ENCODE results near the gene OTOG.

OTOG gene

GRCh38 chr11:17528906-17529843 lies 17.9 kb upstream of the OTOG start:
- Histone ChIP-seq H3K27ac (replicated peaks) (no peak overlapping the region), H3K4me3 (replicated peaks; ENCODE audit: insufficient read depth, low read length) (no peak overlapping the region), H3K27me3 (ENCODE audit: insufficient read depth, poor library complexity, severe bottlenecking) (peaks cover 4% of the 10 kb centered on the region)
- no peak for DNase-seq (ENCODE audit: low read depth in 1 of 2, low spot score in 1 of 2)
- TF ChIP-seq POLR2AphosphoS5 (IDR thresholded peaks at IDR 0.05; ENCODE audit: low read depth) (no peak), GABPA (IDR thresholded peaks at IDR 0.05; ENCODE audit: low read depth) (no peak), REST (IDR thresholded peaks at IDR 0.05; ENCODE audit: insufficient replicate concordance, low read depth) (no peak), CTCF (IDR thresholded peaks at IDR 0.05; ENCODE audit: insufficient read depth, low read length) (no peak), SPI1 (IDR thresholded peaks at IDR 0.05; ENCODE audit: borderline replicate concordance, low read depth) (no peak)

GRCh38 chr11:17529844-17530185 lies 17.2 kb upstream of the OTOG start:
- DNase-seq (ENCODE audit: low read depth in 1 of 2, low spot score in 1 of 2), result no peak
- Histone ChIP-seq H3K27me3 (ENCODE audit: insufficient read depth, poor library complexity, severe bottlenecking) (peaks cover 4% of the 10 kb centered on the region), H3K27ac (replicated peaks) (no peak overlapping the region), H3K4me3 (replicated peaks; ENCODE audit: insufficient read depth, low read length) (no peak overlapping the region)
- TF ChIP-seq POLR2AphosphoS5 (IDR thresholded peaks at IDR 0.05; ENCODE audit: low read depth) (no peak), GABPA (IDR thresholded peaks at IDR 0.05; ENCODE audit: low read depth) (no peak), CTCF (IDR thresholded peaks at IDR 0.05; ENCODE audit: insufficient read depth, low read length) (no peak), SPI1 (IDR thresholded peaks at IDR 0.05; ENCODE audit: borderline replicate concordance, low read depth) (no peak), REST (IDR thresholded peaks at IDR 0.05; ENCODE audit: insufficient replicate concordance, low read depth) (no peak)

DNA sequence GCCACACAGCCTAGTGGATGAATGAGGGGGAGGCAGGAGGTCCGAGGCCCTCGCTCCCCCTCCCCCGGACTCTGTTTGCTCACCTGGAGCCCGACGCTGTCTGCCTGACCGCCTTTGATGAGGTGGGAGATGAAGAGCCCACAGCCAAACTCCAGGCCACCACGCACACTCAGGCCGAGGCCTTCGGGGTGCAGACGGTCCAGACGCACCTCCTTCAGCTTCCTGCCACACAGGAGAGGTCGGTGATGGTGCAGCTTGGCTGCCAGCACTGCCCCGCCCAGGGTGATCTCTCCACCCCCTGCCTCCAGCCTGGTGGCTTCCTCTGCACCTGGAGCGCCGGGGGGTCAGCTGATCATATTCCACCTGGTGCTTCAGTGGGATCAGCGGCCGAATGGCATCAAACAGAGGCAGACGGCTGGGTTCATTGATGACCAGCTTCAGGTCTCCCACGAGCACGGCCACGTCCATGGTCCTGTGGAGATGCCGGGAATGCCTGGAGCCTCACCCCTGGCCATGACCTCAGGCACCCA lies 15.9 kb upstream of the OTOG start:
- Histone ChIP-seq H3K27me3 (ENCODE audit: insufficient read depth, poor library complexity, severe bottlenecking) (peaks cover 2% of the 10 kb centered on the region), H3K27ac (replicated peaks) (no peak overlapping the region), H3K4me3 (replicated peaks; ENCODE audit: insufficient read depth, low read length) (no peak overlapping the region)
- DNase-seq (ENCODE audit: low read depth in 1 of 2, low spot score in 1 of 2), result no peak
- no peak for TF ChIP-seq POLR2AphosphoS5 (IDR thresholded peaks at IDR 0.05; ENCODE audit: low read depth)
- no peak for TF ChIP-seq GABPA (IDR thresholded peaks at IDR 0.05; ENCODE audit: low read depth)
- TF ChIP-seq SPI1 (IDR thresholded peaks at IDR 0.05; ENCODE audit: borderline replicate concordance, low read depth), result no peak
- TF ChIP-seq REST (IDR thresholded peaks at IDR 0.05; ENCODE audit: insufficient replicate concordance, low read depth), result no peak
- TF ChIP-seq CTCF (IDR thresholded peaks at IDR 0.05; ENCODE audit: insufficient read depth, low read length), result no peak

Data from HL-60 (cell line).